GM20000 (cell line): Measurements from ENCODE around the gene UCN3.

Source experiments
- DNase-seq: peaks from one replicate; pipeline ENCODE4 v3.0.0; 2012; ENCODE audit warnings: low spot score
- TF ChIP-seq, protein P1 (sequence below): IDR thresholded peaks from 2 replicates; pipeline ENCODE4 v1.5.1; 2012; ENCODE audit warnings: mild to moderate bottlenecking, control low read depth; ENCODE audit errors: extremely low read depth, missing control alignments

UCN3 gene

DNA sequence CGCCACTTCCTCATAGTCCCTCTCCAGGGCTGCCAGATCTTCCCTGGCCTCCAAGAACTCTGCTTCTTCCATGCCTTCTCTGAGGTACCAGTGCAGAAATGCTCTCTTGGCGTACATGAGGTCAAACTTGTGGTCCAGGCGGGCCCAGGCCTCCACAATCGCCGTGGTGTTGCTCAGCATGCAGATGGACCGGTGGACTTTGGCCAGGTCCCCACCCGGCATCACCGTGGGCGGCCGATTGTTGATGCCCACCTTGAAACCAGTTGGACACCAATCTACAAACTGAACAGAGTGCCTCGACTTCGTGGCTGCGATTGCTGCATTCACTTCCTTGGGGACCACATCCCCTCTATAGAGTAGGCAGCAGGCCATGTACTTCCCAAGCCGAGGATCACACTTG, 28.8 kb downstream of the UCN3 start:
- TF ChIP-seq, protein P1, sequence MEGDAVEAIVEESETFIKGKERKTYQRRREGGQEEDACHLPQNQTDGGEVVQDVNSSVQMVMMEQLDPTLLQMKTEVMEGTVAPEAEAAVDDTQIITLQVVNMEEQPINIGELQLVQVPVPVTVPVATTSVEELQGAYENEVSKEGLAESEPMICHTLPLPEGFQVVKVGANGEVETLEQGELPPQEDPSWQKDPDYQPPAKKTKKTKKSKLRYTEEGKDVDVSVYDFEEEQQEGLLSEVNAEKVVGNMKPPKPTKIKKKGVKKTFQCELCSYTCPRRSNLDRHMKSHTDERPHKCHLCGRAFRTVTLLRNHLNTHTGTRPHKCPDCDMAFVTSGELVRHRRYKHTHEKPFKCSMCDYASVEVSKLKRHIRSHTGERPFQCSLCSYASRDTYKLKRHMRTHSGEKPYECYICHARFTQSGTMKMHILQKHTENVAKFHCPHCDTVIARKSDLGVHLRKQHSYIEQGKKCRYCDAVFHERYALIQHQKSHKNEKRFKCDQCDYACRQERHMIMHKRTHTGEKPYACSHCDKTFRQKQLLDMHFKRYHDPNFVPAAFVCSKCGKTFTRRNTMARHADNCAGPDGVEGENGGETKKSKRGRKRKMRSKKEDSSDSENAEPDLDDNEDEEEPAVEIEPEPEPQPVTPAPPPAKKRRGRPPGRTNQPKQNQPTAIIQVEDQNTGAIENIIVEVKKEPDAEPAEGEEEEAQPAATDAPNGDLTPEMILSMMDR: no peak
- DNase-seq: no peak

DNA sequence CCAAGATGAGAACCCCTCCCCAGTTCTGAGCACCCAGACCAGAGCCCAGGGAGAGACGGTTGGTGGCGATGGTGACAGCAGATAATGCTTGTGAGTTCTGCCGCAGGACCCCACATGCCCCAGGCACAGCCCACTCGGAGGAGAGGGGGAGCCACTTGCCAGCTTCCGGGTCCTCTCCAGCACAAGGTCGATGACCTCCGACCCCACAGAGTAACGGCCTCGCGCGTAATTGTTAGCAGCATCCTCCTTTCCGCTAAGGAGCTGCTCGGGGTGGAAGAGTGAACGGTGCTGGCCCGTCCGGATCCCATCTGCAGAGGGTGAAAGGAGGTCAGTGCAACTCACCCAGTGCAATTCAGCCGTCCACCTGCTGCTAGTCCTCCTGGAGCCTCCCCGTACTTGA, 30.4 kb downstream of the UCN3 start:
- no peak for DNase-seq
- TF ChIP-seq, protein P1: no peak

DNA sequence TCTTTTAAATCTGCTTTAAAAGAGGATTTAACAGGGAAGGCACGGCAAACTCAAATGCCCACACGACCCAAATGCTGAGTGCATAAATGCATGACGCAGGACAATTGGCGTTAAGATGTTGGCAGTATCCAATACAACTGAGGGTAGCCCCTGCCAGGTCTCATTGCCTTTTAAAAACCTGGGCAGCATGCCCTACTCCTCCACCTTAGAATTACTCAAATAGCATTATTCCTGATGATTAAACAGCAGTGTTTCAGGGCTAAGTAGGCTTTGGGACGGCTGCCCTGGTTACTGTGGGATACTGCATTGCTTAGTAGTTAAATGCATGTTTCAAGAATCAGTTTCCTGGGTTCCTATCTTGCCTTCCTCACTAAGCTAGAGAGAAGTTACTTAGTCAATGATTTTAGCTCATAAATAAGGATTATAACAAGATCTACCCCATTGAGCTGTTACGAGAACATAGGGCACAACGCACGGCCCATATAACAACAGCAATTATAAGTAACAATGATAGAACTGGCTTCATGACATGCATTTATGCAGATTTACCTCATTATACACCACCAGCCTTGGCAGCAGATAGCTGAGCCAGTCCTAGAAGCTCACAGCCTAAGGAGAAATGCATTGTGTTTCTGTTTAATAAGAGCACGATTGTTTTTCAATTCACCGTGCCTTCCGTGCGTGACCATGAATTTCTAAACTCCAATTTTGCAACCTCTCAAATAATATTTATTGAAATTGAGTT, 32.0 kb downstream of the UCN3 start:
- TF ChIP-seq, protein P1: no peak
- no peak for DNase-seq

DNA sequence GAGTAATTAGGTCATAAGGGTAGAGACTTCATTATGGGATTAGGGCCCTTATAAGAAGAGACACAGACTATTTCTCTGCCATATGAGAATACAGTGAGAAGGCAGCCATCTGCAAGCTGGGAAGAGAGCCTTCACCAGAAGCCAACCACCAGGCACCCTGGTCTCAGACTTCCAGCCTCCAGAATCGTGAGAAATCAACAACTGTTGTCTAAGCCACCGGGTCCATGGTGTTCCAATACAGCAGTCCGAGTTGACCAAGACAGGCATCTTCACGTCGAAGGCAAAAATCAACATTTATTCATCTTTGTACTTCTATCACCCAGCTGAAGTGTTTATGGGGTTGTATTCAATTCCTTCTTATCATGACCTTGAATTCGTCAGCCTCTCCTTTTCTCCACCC, 34.6 kb downstream of the UCN3 start:
- no peak for DNase-seq
- TF ChIP-seq, protein P1: no peak

DNA sequence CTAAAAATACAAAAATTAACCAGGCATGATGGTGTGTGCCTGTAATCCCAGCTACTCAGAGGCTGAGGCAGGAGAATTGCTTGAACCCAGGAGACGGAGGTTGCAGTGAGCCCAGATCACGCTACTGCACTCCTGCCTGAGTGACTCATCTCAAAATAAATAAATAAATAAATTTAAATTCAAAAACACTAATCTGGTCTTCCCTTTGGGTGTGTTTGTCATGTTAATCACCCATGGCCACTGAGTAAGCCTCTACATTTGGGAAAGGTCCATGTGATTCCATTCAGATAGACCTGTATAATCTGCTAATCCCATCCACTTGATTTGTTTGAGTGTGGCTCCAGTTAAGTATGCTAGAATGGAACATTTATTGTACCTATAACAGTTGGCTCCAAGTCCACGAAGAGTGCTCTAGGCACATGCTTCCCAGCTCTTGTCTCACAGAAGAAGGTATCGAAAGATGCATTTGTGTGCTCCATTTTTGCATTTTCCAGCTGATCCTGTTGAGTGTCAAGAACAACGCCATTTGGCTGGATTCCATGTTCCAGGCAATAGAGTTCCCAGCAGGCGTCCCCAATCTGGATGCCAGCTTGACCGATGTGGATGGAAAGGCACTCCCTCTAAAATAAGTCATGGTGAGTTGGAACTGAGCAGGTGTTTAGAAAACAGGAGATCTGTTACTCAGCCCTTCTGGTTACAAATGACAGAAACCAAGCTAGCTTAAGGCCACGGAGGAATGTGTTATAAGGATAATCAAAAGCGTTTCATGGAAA, 35.9 kb downstream of the UCN3 start:
- TF ChIP-seq, protein P1: no peak
- no peak for DNase-seq

DNA sequence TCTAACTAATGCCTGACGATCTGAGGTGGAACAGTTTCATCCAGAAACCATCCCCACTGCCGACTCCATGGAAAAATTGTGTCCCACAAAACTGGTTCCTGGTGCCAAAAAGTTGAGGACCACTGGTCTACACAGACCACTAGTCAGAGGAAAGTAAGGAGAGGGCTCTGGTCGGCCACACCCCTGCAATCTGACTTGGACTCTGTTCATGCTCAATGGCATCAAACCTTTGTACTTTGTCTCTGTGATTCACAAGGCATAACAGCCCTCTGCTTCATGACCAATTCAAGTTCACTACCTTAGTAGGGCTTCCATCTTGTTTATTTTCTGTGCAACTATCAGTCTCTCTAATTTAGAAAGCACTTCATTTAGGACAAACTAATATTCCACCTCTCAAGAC, 38.0 kb downstream of the UCN3 start:
- DNase-seq: no peak
- TF ChIP-seq, protein P1: no peak
